NT2/D1 (cell line): ENCODE measurements around the gene U2AF2.

Experiments
- SUZ12 ChIP-seq: IDR thresholded peaks from 2 replicates; pipeline ENCODE4 v1.6.1; 2011; ENCODE audit not compliant: insufficient read length, insufficient read depth; ENCODE audit errors: extremely low read depth
- YY1 ChIP-seq: IDR thresholded peaks from 2 replicates; pipeline ENCODE4 v1.6.1; 2011; ENCODE audit not compliant: insufficient read length, insufficient read depth
- ZNF274 ChIP-seq: IDR thresholded peaks from 2 replicates; pipeline ENCODE4 v1.6.1; 2011; ENCODE audit warnings: mild to moderate bottlenecking, low read depth, low read length

DNA sequence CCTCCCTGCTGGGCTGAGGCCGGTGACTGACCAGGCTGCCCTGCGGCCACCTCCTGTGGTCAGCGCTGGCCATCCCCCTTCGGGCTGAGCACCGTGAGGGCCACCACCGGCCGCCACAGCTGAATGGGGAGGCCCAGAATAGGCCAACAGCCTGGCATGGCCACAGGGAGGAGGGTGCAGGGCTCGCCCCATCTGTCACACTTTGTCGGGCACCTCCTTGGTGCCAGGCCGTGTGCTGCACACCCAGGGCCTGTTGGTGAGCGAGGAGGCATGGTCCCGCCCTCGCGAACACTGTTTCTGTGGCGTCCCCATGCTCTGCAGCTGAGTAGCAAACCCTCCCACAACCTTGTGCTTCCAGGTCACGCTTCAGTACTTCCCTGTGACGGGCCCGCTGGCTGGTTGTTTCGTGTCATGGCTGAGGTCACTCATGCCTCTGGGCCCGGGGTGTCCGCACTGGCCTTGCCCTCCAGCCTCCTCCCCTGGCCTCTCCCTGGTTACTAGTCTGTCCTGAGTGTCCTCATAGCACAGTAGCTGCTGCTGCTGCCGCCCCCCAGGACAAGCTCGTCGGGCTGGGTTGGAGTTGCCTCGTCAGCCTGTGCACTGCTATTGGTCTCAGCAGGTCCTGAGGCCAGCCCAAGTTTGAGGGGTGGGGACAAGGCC is 35.4 kb downstream of the U2AF2 start:
- no peak for TF ChIP-seq ZNF274
- TF ChIP-seq YY1, result no peak
- TF ChIP-seq SUZ12, result no peak
